T-helper 1 cell treated with Interleukin-12 subunit alpha and Interleukin-12 subunit beta and Interleukin-4 antibody, amounts not matched to agents 30 μg/mL and 1 μg/mL, for 36 hours (primary cell): ENCODE data around the gene EDA.

ENCODE experiments used
- H3K27ac Mint-ChIP-seq: one replicate; pipeline ENCODE4 v1.8.0; 2021; ENCODE audit warnings: mild to moderate bottlenecking, mixed read lengths
- H3K27me3 Mint-ChIP-seq: one replicate; pipeline ENCODE4 v1.8.0; 2021; ENCODE audit warnings: low read depth, mixed read lengths
- H3K36me3 Mint-ChIP-seq: one replicate; pipeline ENCODE4 v1.8.0; 2021; ENCODE audit warnings: low read depth, mixed read lengths
- H3K4me1 Mint-ChIP-seq: one replicate; pipeline ENCODE4 v1.8.0; 2021; ENCODE audit warnings: low read depth, mixed read lengths
- H3K4me3 Mint-ChIP-seq: one replicate; pipeline ENCODE4 v1.8.0; 2021; ENCODE audit warnings: mild to moderate bottlenecking, moderate library complexity, mixed read lengths
- H3K9me3 Mint-ChIP-seq: one replicate; pipeline ENCODE4 v1.8.0; 2021; ENCODE audit warnings: mixed read lengths

Gene EDA

DNA sequence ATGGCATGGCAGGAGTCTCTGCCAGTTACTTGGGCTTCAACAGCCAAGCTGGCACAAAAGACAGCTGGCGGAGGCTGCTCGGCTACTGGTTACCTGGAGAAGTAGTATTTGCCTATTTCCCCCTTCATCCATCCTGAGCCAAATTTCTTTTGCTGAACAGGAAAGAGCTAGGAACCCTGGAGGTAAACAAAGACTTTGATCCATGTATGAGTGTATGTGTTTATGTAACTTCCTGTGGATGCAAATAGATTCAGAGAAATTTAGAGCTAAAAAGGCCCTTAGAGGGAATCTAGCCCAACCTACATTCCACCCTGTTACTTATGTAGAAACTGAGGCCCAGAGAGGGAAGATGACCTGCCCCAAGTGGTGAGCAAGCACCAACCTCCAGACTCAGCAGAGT is 422.6 kb downstream of the EDA start:
- Mint-ChIP-seq H3K9me3 (no peaks in the 10 kb centered on the region), H3K4me3 (no peak overlapping the region), H3K27me3 (no peaks in the 10 kb centered on the region), H3K4me1 (peaks cover 5% of the 10 kb centered on the region), H3K27ac (no peak overlapping the region), H3K36me3 (no peaks in the 10 kb centered on the region)

DNA sequence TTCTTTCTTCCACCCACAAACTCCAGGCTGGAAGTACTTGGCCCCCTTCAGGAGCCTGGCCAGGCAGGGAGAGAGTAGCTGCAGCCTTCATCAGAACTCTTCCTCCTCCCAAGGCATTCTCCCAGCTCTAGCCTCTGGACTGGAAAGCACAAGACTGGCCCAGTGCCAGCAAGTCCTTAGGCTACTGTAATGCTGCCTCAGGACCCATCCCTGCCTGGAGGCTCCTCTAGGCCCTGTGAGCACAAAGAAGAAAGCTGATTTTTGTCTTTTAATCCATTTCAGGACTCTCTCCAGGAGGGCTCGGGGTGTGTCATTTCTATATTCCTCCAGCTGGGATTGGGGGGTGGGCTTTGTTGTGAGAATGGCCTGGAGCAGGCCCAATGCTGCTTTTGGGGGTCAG is 423.0 kb downstream of the EDA start:
- no peak overlapping the region for H3K4me3 Mint-ChIP-seq
- H3K36me3 Mint-ChIP-seq = no peaks in the 10 kb centered on the region
- no peaks in the 10 kb centered on the region for H3K27me3 Mint-ChIP-seq
- no peak overlapping the region for H3K27ac Mint-ChIP-seq
- H3K4me1 Mint-ChIP-seq = peaks cover 5% of the 10 kb centered on the region
- H3K9me3 Mint-ChIP-seq = no peaks in the 10 kb centered on the region

DNA sequence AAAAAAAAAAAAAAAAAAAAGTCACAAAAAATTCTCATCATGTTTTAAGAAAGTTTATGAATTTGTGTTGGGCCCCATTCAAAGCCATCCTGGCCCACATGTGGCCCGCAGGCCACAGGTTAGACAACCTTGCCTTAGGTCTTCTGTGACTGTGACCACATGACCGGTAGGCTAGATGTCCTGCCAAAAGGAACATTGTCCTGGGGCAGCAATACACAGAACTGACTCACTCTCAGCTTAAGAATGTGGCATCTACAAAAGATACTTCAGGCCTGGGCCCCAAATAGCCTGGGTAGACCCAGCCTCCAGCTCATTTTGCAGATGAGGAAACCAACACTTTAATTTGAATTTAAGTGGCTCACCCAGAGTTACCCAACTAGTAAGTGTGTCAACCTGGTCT is 423.8 kb downstream of the EDA start:
- Mint-ChIP-seq H3K36me3 (no peaks in the 10 kb centered on the region), H3K4me1 (no peaks in the 10 kb centered on the region), H3K27ac (no peak overlapping the region), H3K9me3 (no peaks in the 10 kb centered on the region), H3K4me3 (no peak overlapping the region), H3K27me3 (peaks cover 1% of the 10 kb centered on the region)

DNA sequence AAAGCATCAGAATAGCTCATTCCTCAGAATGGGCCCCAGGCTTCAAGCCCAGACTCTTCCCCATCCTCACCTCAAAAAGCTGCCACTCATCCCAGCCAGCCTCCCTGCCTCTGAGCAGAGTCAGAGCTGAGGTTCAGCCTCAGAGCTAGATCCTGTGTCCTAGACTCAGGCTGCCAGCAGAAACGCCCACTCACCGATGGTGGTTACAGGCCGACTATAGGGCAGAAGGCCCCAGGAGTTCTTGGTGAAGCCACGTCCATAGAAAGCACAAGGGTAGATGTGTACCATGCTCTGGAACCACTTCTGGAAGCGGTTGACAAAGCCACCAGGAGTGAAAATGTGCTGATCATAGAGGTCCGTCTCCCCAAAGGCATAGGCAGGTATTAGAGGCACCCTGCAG is 426.1 kb downstream of the EDA start:
- peaks cover 4% of the 10 kb centered on the region for H3K27me3 Mint-ChIP-seq
- no peaks in the 10 kb centered on the region for H3K9me3 Mint-ChIP-seq

DNA sequence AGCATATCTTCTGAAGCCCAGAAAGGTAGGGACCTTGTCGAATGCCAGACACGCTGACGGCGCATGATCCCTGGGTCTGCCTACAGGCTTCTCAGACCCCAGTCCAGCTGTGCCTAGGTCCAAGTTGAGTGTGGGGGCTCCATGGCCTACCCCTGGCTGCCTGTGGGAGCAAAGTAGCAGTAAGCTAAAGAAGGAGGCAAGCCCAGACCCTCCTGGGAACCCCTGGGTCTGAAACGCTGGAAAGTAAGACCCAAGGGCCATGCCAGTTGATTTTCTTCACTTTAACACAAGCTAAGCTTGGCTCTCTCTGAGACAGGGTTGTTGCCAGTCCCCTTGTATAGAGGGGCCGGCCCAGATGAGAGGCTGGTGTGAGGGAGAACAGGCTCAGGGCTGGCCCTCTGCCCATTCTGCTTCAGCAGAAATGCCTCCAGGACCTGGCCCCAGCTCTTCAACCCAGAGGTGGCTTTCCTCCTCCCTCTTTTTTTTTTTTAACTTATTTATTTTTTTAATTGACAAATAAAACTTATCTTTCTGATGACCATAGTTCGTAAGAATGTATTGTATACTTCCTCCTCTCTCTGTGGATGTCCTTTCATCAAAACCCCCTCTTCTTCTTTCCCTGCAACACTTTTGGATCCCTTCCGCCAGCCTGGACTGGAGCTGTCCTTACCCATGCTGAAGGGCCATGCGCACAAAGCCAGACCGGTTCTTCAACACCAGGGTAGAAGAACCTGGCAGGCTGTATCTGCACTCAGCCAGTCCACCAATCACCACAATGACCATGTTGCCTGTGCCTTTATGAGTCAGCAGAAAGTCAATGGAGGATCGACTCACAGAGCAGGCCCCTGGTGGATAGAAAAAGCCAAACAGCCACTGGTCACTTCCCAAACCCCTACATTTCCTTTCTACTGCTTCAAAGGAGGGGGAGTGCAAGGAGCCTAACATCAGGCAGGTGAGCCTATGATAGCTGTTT is 426.8 kb downstream of the EDA start:
- H3K9me3 Mint-ChIP-seq = no peaks in the 10 kb centered on the region
- H3K27me3 Mint-ChIP-seq = peaks cover 4% of the 10 kb centered on the region
- no peaks in the 10 kb centered on the region for H3K36me3 Mint-ChIP-seq
- no peaks in the 10 kb centered on the region for H3K4me1 Mint-ChIP-seq
- H3K4me3 Mint-ChIP-seq = no peak overlapping the region
- no peak overlapping the region for H3K27ac Mint-ChIP-seq

More for the DNA sequence above, 426.1 kb downstream of the EDA start:
- Mint-ChIP-seq H3K36me3 (no peaks in the 10 kb centered on the region), H3K4me1 (no peaks in the 10 kb centered on the region), H3K27ac (no peak overlapping the region), H3K4me3 (no peak overlapping the region)

DNA sequence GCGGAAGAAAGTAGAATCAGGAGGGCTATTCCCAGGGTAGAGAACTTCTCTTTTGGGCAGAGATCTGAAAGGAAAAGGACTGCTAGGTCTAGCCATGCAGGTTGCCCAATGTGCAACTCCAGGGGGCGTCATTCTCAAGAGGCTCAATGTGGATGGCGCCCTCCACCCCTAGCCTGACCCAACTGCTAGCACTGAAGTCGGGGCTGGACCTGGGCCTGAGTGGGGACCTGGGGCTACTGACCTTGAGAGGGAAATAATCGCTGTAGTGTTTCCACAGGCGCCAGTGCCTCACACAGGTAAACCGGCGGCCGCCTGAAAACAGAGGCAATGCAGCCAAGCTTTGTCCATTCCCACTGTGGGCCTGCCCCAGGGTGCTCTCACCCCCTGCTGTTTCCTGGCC is 427.8 kb downstream of the EDA start:
- H3K4me3 Mint-ChIP-seq = no peak overlapping the region
- no peaks in the 10 kb centered on the region for H3K4me1 Mint-ChIP-seq
- H3K9me3 Mint-ChIP-seq = no peaks in the 10 kb centered on the region
- peaks cover 4% of the 10 kb centered on the region for H3K27me3 Mint-ChIP-seq
- no peaks in the 10 kb centered on the region for H3K36me3 Mint-ChIP-seq
- H3K27ac Mint-ChIP-seq = no peak overlapping the region

DNA sequence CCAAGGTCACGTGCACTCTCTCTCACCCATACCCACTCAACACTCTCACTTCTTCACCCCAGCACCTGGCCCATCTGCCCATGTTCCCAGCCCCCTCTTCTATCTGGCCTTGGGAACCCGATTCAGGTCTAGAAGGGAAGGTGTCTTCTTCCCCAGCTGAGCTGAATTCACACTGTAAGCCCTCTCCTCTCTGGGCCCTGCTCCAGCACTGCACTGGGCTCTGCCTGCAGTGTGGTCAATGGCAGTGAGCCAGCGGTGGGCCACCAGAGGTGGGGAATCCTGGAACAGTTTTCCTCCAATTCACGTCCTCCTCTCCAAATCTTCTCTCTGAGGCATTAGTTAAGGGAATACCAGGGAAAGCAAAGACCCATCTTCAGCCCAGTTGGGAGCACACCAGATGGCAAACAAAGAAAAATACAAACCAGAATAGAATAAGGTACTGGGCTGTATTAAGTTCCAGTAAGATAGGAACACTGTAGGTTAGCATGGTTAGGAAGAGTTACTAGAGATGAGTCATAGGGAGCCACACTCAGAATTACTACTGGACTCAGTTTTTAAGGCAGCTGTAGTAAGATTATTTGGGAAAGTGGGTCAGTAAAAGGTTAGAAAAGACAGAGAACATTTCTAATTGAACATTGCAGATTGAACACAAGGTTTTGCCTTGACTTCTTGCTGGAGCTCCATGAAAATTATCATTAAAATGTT is 428.8 kb downstream of the EDA start:
- Mint-ChIP-seq H3K4me1 (no peaks in the 10 kb centered on the region), H3K27me3 (peaks cover 4% of the 10 kb centered on the region), H3K9me3 (no peaks in the 10 kb centered on the region), H3K27ac (no peak overlapping the region), H3K36me3 (no peaks in the 10 kb centered on the region), H3K4me3 (no peak overlapping the region)

DNA sequence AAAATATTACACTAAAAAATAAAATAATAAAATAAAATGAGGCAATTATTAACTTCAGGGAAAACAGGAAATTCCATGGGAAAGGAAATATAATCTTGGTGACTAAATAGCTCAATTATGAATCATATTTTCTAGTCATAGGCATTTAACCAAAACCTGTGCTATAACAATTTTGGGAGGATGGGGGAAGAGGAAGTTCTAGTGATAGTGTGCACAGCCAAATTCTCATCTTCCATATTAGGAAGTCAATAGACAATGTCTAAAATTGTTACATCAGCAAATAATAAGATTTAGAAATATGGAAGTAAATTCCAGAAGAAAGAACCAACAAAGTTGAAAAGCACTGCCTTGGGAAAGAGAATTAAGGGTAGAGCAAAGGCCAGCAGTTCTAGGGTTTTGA is 431.1 kb downstream of the EDA start:
- H3K27ac Mint-ChIP-seq = no peak overlapping the region
- H3K36me3 Mint-ChIP-seq = no peaks in the 10 kb centered on the region
- no peaks in the 10 kb centered on the region for H3K4me1 Mint-ChIP-seq
- H3K27me3 Mint-ChIP-seq = peaks cover 4% of the 10 kb centered on the region
- no peak overlapping the region for H3K4me3 Mint-ChIP-seq
- H3K9me3 Mint-ChIP-seq = no peaks in the 10 kb centered on the region

DNA sequence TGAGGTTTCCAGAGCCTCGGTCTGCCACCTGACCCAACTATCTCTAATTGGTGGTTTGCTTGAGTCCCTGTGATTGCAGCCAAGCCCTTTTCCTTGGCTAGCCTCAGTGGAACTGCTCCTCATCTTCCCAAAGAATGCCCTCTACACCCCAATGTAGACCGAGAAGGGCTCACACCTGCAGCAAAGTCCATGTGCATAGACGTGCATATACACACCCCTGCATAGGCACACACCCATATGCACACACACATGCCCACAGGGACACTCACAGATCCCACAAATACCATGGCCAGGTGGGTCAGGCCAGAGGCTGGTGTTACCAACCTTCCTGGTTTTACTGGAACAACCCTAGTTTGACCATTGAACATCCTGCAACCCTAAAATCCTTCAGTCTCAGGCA is 433.5 kb downstream of the EDA start:
- Mint-ChIP-seq H3K27me3 (peaks cover 4% of the 10 kb centered on the region), H3K4me1 (no peaks in the 10 kb centered on the region), H3K4me3 (no peak overlapping the region), H3K27ac (no peak overlapping the region), H3K9me3 (no peaks in the 10 kb centered on the region), H3K36me3 (no peaks in the 10 kb centered on the region)

DNA sequence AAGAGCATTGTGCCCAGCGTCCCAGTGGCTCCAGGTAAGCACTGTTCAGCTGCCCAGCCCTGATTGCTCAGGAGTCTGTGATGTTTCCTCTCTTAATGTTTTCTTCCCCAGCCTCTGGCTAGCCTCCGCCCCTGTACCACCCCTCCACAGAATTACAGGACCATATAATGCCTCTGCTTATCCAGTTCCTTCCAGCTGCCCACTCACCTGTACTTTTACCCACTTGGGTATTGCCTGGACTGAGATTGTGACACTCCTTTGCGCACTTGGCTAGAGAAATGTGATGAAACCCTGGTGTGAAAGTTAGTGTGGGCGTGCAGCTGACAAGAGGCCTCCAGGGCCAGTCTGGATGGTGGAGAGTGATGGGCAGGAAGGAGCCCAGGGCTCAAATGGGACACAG is 434.0 kb downstream of the EDA start, which contains the start of gene AWAT2:
Gene AWAT2 (minus strand): TSS at position 14 of the 400 bp plus-strand sequence. CDS start 6 bp downstream, at position 8.
- Mint-ChIP-seq H3K4me1 (no peaks in the 10 kb centered on the region), H3K27me3 (peaks cover under 1% of the 10 kb centered on the region), H3K36me3 (no peaks in the 10 kb centered on the region), H3K9me3 (no peaks in the 10 kb centered on the region), H3K27ac (no peak within 1 kb of the TSS), H3K4me3 (no peak within 1 kb of the TSS)

DNA sequence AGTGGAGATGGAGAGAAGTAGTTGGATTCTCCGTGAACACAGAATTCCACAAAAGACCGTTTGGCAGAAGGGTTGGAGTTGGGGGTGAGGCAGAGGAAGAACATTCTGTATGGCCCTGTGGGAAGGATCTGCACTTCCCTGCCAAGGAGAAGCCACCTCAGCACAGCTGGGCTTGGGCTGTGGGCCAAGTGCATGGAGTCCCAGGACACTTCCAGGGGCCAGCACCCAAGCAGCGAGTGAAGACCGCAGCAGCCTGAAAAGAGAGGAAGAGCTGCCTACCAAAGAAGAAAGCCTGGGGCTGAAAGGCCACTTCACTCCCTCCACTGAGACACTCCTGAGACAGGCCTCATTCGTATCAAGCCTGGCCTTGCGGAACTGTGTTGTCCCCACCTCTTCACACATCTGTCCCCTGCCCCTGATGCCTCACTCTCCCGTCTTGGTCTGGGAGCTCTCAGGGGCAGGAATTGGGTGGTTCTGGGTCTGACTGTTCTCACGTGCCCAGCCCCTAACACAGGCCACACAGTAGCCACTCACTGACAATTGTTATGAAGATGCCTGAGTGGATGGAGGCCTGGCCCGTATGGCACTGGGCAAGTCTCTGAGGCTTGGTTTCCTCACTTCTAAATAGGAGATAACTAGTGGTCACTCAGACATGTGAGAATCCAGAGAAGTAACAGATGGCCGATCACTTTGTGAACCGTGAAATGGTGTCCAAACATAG is 437.1 kb downstream of the EDA start:
- no peaks in the 10 kb centered on the region for H3K27me3 Mint-ChIP-seq
- H3K9me3 Mint-ChIP-seq = no peaks in the 10 kb centered on the region
- H3K4me1 Mint-ChIP-seq = no peaks in the 10 kb centered on the region
- H3K36me3 Mint-ChIP-seq = no peaks in the 10 kb centered on the region
- H3K4me3 Mint-ChIP-seq = no peak overlapping the region
- no peak overlapping the region for H3K27ac Mint-ChIP-seq

DNA sequence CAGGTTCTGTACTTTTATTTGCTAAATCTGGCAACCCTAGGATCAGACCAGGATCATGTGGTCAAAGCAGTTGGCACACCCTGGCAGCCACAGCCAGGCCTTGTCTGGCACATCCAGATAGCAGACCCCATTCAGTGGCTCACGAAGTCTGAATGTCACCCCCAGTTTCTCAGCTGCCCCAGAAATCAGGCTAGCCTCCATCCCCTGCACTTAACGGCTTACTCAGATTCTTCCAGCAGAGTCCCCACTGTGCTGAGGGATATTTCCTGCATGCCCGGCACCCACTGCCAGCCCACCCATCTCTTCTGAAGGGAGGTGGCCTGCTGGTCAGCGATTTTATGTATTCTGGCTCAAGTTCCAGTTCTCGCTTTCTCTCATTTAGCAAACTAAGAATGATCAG is 438.5 kb downstream of the EDA start:
- no peak overlapping the region for H3K4me3 Mint-ChIP-seq
- H3K9me3 Mint-ChIP-seq = no peaks in the 10 kb centered on the region
- H3K27ac Mint-ChIP-seq = no peak overlapping the region
- H3K4me1 Mint-ChIP-seq = no peaks in the 10 kb centered on the region
- no peaks in the 10 kb centered on the region for H3K36me3 Mint-ChIP-seq
- no peaks in the 10 kb centered on the region for H3K27me3 Mint-ChIP-seq

DNA sequence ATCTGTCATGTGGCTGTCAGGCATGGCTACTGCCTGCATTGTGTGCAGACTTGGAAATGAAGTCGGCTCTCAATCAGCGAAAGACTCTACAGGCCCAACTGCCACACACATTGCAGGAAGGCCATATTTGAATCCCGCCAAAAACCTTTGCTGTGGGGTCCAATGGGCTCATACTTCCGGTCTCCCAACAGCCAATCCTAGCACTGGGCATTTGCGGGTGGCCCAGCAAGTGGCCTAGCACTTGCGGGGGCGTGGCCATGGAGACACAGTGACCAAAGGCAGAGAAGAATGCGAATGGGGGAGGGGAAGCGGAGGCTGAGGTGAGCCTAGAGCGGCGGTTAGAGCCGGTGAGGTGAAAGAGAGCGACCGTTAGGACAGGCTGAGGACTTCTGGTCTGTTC is 446.2 kb downstream of the EDA start, which contains the start of gene OTUD6A:
Gene OTUD6A (plus strand): TSS at position 382 of the 400 bp plus-strand sequence. CDS start 68 bp downstream, outside the sequence.
- H3K27me3 Mint-ChIP-seq = no peaks in the 10 kb centered on the region
- no peaks in the 10 kb centered on the region for H3K9me3 Mint-ChIP-seq
- no peaks in the 10 kb centered on the region for H3K4me1 Mint-ChIP-seq
- no peaks in the 10 kb centered on the region for H3K36me3 Mint-ChIP-seq
- H3K27ac Mint-ChIP-seq = no peak within 1 kb of the TSS
- H3K4me3 Mint-ChIP-seq = no peak within 1 kb of the TSS

DNA sequence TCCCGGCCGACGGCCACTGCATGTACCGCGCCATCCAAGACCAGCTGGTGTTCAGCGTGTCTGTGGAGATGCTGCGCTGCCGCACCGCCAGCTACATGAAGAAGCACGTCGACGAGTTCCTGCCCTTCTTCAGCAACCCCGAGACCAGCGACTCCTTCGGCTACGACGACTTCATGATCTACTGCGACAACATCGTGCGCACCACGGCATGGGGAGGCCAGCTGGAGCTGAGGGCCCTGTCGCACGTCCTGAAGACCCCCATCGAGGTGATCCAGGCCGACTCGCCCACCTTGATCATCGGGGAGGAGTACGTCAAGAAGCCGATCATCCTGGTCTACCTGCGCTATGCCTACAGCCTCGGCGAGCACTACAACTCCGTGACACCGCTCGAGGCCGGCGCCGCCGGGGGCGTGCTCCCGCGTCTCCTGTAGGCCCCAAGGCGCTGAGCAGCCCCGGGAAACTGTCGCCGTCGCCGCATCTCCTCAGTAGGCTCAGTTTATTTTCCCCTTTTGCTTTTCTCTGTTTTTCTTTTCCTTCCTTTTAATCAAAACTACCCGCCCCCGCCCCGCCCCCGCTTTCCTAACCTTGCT is 447.1 kb downstream of the EDA start:
- Mint-ChIP-seq H3K4me3 (no peak overlapping the region), H3K9me3 (no peaks in the 10 kb centered on the region), H3K36me3 (no peaks in the 10 kb centered on the region)

More for the DNA sequence above, 447.1 kb downstream of the EDA start:
- H3K4me1 Mint-ChIP-seq = no peaks in the 10 kb centered on the region
- no peak overlapping the region for H3K27ac Mint-ChIP-seq
- no peaks in the 10 kb centered on the region for H3K27me3 Mint-ChIP-seq
